ENCODE results near the gene IFNLR1.

The IFNLR1 gene

DNA sequence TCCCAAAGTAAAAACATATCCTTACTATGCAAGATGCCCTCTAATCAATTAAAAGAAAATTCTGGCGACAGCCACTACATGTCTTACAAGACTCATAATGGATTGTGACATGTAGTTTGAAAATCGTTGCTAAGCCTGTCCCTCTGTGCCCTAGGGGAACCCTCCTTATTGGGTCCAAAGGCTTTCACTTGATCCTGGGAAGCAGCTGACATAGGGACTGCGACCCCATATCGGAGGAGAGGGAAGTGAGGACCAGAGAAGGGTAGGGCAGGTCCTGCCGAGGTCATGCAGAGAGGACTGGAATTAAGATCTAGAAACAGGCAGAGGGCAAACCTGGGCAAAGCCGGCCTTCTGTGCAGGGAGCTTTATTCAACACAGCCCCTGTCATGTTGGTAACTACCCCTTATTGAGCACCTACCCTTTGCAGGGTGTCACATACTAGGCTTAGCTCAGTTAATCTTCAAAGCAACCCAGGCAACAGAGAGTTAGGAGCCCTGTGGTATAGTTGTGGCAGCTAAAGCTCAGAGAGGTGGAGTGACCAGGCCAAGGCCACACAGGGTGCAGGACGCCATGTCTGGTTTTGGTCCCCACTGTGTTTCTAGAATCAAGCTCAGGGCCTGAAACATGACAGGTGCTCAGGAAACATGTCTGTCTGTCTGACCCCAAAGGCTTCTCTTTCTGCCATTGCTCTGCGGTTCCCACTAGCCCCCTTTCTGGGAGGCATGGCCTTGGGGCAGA lies 18.4 kb upstream of the IFNLR1 start:
- DNase-seq: no peak

DNA sequence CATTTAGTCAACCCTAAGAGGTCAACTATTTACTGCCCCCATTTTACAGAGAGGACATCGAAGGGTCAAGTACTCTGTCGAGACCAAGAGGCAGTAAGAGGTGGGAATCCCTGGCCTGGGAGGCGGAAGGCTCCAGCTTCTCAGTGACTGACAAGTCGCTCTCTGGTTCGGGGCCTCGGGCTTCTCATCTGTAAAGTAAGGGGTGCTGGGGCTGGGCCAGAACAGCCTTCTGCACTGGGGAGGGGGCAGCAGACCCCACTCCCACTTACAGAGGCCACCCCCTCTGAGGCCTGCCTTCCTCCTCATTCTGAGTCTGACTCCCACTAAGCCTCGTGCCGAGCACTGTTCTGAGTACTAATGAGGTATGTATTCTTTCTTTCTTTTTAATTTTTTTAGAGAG lies 17.0 kb upstream of the IFNLR1 start:
- DNase-seq: no peak

DNA sequence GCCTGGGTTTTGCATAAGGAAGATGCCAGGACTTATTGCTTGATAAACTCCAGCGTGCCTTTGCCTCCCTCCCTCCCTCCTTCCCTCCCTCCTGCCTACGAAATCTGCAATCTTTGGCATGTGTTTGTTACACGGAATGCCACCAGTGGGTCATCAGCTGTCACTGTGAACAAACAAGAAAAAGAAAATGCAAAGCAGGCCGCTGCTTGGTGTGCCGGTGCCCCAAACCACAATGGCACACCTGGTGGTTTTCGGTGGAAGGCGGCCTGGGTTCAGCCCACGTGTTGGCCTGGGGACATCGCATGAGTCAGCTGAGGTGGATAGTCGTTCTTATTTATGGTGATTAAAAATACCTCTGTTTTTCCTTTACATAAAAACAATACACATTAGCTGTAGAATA lies 16.3 kb upstream of the IFNLR1 start:
- no peak for DNase-seq

DNA sequence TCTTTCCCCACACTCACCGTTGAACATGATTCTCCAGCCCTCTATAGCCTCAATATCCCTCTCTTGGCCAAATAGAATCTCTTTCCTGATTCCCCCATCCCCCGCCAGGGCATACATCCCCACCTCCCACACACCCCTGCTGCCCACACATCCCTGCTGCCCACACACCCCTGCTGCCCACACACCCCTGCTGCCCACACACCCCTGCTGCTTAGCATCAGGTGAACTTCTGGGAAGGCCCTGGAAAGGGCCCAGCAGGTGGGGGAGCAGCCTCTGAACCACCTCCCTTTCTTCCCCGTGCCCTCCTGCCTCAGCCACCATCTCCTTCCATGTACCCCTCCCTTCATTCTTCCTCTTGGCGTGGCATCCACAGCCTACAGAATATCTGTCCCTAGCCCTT lies 15.9 kb upstream of the IFNLR1 start:
- DNase-seq: no peak

DNA sequence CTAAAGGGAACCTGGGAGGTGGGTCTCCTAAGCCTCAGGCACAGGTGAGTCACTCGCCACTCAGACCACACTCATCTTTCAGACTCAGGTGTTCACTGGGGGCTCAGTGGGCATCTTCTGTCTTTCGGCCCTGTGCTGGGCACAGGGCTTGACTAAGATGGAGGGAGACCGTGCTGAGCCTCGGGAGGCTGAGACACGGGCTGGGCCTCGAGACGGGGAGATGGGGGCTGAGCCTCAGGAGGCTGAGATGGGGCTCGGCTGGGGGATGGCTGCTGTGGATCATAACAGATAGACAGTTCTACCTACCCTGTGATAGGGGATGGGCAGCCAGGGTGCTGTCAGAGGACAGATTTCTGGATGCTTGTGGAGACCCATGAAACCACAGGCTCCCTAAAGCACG lies 15.5 kb upstream of the IFNLR1 start:
- no peak for DNase-seq

DNA sequence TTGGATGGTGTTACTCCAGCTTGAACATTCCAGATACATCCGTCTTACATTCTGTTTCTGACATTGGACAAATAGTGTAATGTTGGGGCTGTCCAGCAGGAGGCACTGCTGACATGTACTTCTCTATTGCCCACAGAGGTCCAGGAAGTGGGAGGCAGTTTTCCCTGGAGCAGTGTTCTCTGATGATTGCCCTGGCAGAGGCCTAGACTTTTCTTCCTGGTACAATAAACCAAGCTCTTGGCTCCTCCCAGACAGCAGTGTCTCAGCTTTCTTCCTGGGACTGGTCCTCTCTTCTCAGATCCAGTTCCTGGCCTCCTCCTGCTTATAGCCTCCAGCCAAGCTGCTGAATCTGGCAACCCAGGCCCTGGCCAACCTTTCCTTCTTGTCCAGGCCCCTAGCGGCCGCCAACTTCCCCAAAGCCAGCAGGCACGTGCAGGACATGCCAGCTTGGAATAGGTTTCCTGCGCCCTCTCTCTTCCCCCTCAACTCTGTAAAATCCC lies 14.9 kb upstream of the IFNLR1 start:
- DNase-seq: peak; percentile 64 to 88

DNA sequence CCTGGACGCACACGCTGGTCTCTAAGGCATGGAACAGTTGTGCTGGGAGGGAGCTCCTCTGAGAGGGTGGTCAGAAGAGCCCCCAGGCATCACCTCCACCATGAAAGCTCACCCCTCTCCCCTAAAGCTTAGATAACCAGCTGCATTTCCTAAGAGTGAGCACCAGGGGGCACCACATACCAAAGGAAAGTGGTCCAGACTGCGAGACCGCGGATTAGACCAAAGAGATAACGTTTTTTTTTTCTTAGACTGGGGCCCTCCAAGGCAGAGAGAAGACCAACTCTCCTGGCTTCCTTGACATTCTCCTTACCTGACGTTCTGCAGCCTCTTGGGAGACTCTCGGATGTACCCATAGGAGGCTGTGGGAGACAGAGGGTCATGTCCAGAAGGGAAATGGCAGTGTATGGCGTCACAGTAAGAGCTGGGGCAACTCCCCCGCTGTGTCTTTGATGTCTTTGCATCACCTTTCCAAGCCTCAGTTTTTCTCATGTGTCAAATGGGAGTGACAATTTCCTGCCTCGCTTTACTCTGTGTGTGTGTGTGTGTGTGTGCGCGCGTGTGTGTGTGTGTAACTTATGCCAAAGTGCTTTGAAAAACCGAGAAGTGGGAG lies 12.3 kb upstream of the IFNLR1 start:
- DNase-seq: peak in 1 of 2 experiments; percentile 43

DNA sequence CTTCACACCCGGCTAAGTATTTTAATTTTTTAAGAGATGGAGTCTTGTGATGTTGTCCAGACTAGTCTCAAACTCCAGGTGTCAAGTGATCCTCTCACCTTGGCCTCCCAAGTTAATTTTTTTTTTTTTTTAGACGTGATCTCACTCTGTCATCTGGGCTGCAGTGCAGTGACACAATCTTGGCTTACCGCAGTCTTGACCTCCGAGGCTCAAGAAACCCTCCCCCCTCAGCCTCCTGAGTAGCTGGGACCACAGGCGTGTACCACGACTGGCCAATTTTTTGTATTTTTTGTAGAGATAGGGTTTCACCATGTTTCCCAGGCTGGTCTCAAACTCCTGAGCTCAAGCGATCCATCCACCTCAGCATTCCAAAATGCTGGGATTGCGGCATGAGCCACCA lies 11.7 kb upstream of the IFNLR1 start:
- DNase-seq: no peak

DNA sequence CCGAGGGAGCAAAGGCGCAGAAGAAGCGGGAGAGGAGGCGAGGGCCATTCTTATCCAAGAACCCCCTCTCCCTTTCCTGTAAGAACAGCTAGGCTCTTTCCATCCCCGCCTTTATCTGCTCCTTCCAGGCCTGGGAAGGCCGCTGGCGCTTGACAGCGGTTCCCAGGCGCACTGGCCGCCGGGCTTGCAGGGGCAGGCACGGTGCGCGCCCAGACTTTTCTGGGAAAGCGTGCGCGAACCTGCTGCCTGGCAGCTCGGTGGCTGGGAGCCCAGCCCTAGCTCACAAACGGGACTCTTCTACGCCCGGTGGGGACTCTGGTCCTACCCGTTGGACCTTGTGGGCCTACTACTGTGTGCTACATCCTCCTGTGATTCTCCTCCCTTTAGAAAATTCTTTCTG lies 8.8 kb upstream of the IFNLR1 start:
- no peak for DNase-seq

DNA sequence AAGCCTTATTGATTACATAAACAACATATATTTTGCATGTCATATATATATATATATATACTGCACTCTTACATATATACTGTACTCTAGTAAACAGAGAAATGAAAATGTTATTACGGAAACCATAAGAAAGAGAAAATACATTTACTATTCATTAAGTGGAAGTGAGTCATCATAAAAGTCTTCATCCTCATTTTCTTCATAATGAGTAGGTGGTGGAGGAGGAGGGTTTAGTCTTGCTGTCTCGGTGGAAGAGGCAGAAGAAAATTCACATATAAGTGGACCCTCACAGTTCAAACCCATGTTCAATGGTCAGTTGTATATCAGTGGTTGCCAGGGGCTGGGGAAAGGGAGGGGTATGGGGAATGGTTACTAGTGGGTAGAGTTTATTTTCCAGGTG lies 8.0 kb upstream of the IFNLR1 start:
- no peak for DNase-seq

DNA sequence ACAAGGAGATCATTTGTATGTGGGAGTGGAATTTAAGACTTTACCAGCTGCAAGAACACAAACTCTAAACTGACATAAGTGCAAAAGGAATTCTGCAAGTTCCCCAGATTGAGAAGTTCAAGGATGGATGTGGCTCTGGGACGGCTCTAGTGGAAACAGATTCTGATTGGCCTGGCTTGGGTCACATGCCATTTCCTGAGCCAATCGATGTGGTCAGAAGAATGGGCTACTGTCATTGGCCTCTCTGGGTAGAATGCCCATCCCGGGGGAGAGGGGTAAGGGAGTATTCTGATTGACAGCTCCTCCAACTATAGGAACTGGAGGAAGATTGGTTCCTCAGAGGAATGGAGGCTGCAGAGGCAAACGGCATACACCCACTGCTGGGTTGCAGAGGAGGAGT lies 6.0 kb upstream of the IFNLR1 start:
- no peak for DNase-seq

DNA sequence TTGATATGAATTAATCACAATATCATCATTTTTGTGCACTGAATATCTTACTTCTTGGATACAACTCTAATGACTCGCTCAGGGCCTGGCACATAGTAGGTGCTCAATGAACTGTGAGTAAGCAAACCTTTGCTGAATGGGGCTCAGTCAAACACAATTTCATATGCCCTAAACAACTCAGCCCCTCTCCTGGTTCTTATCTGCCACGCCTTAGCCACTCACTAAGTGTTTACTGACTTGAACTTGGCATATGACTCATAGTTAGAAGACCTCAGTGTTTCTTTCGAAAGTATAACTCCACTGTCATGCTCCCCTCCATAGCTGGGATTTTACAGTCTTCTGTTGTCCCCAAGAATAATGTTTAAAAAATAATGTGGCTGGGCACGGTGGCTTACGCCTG lies 4.8 kb upstream of the IFNLR1 start:
- DNase-seq: no peak

DNA sequence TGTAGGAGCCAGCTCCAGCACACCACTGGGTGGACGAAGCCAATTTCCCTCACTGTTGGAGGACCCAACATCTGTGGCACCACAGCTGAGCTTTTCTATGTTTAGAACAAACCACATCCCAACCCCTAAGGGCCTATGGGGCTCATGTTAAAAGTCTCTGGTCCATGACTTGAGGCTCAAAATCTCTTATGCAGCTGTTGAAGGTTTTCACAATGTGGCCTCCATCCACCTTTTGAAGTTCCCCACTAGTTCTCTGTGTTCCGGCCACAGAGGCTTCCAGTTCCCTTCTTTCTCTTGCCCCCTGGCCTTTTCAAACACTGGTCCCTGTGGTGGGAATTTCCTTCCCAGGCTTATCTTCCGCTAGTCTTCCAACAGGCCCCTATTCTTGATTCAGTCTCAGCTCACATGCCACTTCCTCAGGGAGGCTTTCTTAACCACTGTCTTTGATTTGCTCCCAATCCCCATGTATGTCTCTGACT lies 3.9 kb upstream of the IFNLR1 start:
- no peak for DNase-seq

DNA sequence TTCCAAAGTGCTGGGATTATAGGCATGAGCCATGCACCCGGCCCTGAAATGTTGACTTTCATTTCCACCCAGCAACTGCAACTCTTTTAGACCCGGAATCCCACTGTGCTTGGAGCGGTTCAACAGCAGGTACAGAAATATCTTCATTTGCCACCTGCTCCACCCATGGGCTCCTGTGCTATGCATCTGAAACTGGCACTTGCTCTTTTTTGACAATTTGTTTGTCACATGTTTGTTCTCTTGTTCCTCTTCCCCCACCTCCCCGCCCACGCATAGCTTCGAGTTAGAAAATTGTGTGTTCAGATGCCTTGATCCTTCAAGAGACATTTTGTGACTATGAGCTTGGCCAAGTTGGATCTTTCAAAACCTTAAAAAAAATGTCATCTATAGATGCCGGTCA lies 2.4 kb upstream of the IFNLR1 start:
- DNase-seq: no peak

DNA sequence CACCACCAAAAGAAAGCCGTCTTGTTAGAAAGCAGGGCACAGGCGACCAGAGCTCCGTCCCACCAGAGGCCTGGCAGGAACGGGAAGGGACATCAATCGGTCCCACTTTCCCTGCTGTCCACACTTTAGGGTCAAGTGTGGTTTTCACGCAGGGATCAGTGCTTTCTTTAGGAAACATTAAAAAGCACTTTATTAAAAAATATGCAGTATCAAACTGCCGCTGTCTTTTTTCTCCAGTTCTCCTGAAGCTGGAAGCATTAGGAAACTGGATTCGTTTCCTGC lies 437 bp downstream of the IFNLR1 start:
- no peak for DNase-seq

DNA sequence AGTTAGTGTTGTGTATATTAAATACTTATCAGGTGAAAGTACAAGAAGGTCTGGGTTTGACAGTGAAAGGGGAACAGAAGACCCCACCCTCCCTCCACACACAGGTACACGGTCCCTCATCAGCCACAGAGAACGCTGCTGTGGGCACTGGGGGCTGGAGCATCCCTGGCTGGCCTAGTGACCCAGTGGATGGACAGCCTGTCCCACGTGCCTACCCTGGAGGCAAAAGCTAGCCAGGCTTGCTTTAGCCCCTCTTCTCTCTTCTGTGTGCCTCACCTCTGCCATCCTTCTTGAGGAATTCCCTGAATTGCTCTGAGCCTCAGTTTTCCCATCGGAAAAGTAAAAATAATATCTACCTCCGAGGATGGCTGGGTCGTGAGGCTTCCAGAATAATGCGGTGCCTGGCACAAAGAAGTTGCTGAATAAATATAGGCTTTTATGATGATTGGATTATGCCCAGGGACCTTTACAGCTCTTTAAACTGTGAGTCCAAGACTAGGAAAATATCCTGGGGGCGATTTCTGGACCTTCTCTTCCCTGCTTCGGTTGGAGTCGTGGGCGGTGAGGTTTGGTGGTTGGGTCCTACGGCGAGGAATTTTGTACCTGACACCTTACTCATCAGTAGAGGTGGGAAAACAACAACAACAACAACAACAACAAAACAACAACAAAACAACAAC lies 918 bp downstream of the IFNLR1 start:
- DNase-seq: no peak

DNA sequence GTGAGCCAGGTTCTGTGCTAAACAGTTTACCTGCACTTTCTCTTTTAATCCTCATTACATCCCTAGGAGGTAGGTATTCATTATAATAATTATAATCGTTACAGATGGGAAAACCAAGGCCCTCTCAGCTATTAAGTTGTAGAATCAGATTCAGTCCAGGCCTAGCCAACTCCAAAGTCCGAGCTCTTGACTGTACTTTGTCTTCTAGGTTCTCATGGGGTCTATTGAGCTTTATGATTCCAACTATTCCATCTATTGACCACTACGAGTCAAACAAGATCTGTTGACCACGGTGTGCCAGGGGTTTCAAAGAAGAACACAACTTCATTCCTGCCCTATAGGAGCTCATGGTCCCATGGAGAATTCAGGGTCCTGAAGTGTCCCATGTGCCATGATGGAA lies 2.0 kb downstream of the IFNLR1 start:
- DNase-seq: no peak

DNA sequence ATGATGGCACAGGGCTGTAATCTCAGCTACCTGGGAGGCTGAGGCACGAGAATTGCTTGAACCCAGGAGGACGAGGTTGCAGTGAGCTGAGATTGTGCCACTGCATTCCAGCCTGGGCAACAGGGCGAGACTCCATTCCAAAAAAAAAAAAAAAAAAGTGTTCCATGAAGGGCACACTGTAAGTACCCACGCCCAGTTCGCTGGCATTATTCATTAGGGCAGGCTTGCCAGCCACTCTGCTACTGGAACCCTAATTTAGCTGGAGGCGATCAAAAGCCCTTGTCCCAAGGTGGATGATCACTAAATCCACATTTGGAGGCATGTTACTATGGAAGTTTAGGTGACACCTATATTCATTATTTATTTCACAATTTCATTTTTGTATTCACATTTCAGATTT lies 5.0 kb downstream of the IFNLR1 start:
- DNase-seq: no peak

DNA sequence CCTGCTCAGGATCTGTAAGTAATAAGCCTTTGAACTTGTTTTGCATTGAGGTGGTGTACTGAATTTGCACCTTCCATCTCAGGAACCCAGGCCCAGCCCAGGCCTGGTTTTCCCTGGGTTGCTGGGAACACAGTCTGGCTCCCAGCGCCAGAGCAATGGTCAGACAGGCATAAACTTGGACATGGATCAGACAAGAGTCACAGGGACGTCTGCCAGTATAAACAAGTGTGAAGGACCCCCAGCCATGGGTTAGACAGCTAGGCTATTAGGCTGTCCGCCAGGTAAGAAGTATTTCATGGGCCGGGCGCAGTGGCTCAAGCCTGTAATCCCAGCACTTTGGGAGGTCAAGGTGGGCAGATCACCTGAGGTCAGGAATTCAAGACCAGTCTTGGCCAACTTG lies 5.5 kb downstream of the IFNLR1 start:
- no peak for DNase-seq

DNA sequence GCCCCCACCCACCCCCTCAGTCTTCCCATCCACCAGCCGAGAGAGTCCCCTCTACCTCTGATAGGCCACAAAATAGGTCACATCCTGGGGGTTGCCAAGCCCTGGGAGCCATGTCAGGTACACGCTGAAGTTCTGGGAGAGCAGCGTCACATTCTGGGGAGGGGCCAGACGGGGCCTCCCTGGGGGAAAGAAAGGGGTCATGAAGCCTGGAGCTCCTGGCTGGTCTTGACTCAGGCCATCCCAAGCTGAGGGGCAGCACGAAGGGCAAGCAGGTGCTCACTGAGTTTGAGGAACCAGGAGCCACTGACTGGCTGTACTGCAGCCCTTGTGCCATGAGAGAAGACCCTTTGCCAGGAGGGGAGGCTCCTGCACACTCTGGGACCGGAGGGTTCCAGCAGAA lies 6.4 kb downstream of the IFNLR1 start:
- DNase-seq: no peak

DNA sequence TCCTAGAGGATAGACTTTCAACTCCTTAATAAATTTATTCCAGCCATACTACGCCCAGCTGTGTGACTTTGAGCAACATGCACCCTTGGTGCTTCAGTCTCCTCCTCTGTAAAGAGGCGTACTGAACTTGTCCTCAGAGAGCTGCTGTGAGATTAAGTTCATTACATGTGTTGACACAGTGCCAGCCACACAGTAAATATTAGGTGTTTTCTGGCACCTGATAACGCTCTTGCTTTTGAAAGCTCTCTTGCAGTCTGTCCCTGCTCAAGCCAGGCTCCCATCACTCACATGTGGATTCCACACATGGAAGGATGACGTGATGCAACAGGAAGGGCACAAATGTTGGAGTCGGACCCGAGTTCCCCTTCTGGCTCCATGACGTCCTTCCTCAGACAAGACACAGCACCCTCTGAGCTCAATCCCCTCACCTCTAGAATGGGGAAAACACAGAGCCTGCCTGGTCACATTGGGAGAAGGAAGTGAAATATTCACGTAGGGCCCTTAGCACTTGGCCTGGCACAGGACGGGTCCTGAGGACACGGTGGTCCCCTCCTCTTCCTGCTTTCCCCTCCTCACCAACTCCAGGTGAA lies 7.7 kb downstream of the IFNLR1 start:
- no peak for DNase-seq

DNA sequence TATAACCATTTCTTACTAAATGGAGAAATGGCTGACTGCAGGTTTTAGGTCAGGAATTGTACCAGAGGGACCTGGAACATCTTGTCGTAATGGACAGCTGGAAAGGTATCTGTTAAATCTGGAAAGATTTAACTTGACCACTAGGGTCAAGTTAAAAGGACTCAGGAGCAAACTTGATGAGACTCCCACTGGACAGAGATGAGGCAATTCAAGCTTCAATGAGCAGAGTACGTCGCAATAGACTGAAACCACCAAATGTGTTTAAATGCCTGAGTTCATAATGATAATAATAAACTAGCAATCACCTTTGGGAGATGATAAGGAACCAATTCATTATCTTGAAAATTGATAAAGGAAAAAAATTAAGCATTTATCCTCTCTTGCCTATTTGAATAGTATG lies 8.7 kb downstream of the IFNLR1 start:
- no peak for DNase-seq

DNA sequence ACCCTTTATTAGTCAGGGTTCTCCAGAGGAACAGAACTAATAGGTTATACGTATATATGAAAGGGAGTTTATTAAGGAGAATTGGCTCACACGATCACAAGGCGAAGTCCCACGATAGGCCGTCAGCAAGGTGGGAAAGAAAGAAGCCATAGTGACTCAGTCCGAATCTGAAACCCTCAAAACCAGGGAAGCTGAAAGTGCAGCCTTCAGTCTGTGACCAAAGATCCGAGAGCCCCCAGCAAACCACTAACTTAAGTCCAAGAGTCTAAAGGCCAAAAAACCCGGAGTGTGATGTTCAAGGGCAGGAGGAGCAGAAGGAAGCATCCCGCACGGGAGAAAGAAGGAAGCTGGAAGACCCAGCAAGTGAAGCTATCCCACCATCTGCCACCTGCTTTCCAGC lies 9.9 kb downstream of the IFNLR1 start:
- DNase-seq: no peak
